Mammary epithelial cell (primary cell): ENCODE data around the gene EHD4.

Experiments used
- CTCF ChIP-seq, 2 donors: IDR thresholded peaks in 1 of 2; conservative IDR thresholded peaks in 1 of 2; 2 replicates each; pipeline ENCODE4 v1.5.1; 2011 to 2012; ENCODE audit warnings: inconsistent platforms in 2 of 2, low read length in 2 of 2, mild to moderate bottlenecking in 2 of 2, control low read depth in 1 of 2, low read depth in 1 of 2; ENCODE audit not compliant: insufficient read depth in 1 of 2; ENCODE audit errors: extremely low read depth in 1 of 2
- EZH2 ChIP-seq: IDR thresholded peaks from 2 replicates; pipeline ENCODE4 v1.6.1; 2012; ENCODE audit warnings: low read length, inconsistent platforms, borderline replicate concordance

GRCh38 chr15:41978534-41978933, 6.2 kb upstream of the EHD4 start:
- TF ChIP-seq CTCF (conservative IDR thresholded peaks at IDR 0.05 in 1 of 2, IDR thresholded peaks at IDR 0.05 in 1 of 2; ENCODE audit: extremely low read depth in 1 of 2, insufficient read depth in 1 of 2, low read depth in 1 of 2, low read length in 2 of 2) (no peak), EZH2 (no peak)
